Measurements from ENCODE around the gene NFKB2.

GRCh38 chr10:102358712-102359382 lies 36.7 kb upstream of the NFKB2 start:
- TF ChIP-seq RCOR1 (IDR thresholded peaks at IDR 0.05; ENCODE audit: insufficient replicate concordance, low read length) (no peak), CTCF (conservative IDR thresholded peaks at IDR 0.05; ENCODE audit: low read depth, low read length) (no peak), MAZ (IDR thresholded peaks at IDR 0.05; ENCODE audit: borderline replicate concordance, low read depth, low read length) (no peak), POLR2A (IDR thresholded peaks at IDR 0.05; ENCODE audit: low read depth, low read length) (no peak), RAD21 (IDR thresholded peaks at IDR 0.05; ENCODE audit: low read length) (no peak), CEBPB (IDR thresholded peaks at IDR 0.05; ENCODE audit: low read depth, low read length) (no peak), USF2 (IDR thresholded peaks at IDR 0.05; ENCODE audit: low read depth, low read length) (no peak), FOS (IDR thresholded peaks at IDR 0.05; ENCODE audit: low read depth, low read length) (no peak), RFX5 (IDR thresholded peaks at IDR 0.05; ENCODE audit: low read depth, low read length) (no peak)

Data from IMR-90 (cell line).